ENCODE data around the gene ZNF836.

Gene ZNF836

DNA sequence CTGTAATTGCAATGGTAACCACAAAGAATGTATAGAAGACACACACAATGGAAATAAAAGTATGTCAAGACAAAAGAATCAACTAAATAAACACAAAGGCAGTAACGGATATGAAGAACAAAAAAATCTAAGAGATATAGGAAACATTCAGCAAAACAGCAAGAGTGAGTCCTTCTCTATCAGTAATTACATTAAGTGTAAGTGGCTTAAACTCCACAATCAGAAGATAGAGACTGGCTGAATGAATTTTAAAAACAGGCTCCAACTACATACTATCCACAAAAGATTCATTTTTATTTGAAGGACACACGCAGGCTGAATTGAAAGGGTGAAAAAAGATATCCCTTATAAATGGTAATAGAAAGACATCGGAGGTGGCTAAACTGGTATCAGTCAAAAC lies 51.1 kb downstream of the ZNF836 start:
- TF ChIP-seq, protein P1, sequence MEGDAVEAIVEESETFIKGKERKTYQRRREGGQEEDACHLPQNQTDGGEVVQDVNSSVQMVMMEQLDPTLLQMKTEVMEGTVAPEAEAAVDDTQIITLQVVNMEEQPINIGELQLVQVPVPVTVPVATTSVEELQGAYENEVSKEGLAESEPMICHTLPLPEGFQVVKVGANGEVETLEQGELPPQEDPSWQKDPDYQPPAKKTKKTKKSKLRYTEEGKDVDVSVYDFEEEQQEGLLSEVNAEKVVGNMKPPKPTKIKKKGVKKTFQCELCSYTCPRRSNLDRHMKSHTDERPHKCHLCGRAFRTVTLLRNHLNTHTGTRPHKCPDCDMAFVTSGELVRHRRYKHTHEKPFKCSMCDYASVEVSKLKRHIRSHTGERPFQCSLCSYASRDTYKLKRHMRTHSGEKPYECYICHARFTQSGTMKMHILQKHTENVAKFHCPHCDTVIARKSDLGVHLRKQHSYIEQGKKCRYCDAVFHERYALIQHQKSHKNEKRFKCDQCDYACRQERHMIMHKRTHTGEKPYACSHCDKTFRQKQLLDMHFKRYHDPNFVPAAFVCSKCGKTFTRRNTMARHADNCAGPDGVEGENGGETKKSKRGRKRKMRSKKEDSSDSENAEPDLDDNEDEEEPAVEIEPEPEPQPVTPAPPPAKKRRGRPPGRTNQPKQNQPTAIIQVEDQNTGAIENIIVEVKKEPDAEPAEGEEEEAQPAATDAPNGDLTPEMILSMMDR (IDR thresholded peaks at IDR 0.05; ENCODE audit: poor library complexity, severe bottlenecking), result no peak
- peaks cover 92% of the 10 kb centered on the region for H3K36me3 ChIP-seq (ENCODE audit: low read depth)
- peaks cover 64% of the 10 kb centered on the region for H3K9me3 ChIP-seq (ENCODE audit: severe bottlenecking)
- ATAC-seq (ENCODE audit: low read depth) (no peak), DNase-seq (ENCODE audit: low spot score) (no peak)
- H3K4me3 ChIP-seq (ENCODE audit: severe bottlenecking), result no peak overlapping the region
- no peaks in the 10 kb centered on the region for H3K27me3 ChIP-seq (ENCODE audit: insufficient read depth, poor library complexity, severe bottlenecking)
- no peak overlapping the region for H3K27ac ChIP-seq (ENCODE audit: poor library complexity, severe bottlenecking)
- H3K4me1 ChIP-seq (ENCODE audit: insufficient read depth, poor library complexity, severe bottlenecking), result no peaks in the 10 kb centered on the region

DNA sequence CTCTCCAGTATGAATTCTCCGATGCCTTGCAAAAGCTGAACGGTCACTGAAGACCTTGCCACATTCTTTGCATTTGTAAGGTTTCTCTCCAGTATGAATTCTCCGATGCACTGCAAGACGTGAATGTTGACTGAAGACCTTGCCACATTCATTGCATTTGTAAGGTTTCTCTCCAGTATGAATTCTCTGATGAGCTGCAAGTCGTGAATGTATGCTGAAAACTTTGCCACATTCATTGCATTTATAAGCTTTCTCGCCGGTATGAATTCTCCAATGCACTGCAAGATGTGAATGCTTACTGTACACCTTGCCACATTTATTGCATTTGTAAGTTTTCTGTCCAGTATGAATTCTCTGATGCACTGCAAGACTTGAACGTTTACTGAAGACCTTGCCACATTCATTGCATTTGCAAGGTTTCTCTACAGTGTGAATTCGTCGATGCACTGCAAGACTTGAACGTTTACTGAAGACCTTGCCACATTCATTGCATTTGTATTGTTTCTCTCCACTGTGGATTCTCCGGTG lies 55.8 kb downstream of the ZNF836 start:
- Histone ChIP-seq H3K27me3 (ENCODE audit: insufficient read depth, poor library complexity, severe bottlenecking) (no peaks in the 10 kb centered on the region), H3K4me3 (ENCODE audit: severe bottlenecking) (no peak overlapping the region), H3K36me3 (ENCODE audit: low read depth) (peaks cover 49% of the 10 kb centered on the region), H3K4me1 (ENCODE audit: insufficient read depth, poor library complexity, severe bottlenecking) (no peaks in the 10 kb centered on the region), H3K9me3 (ENCODE audit: severe bottlenecking) (peaks cover 63% of the 10 kb centered on the region), H3K27ac (ENCODE audit: poor library complexity, severe bottlenecking) (no peak overlapping the region)
- TF ChIP-seq, protein P1 (IDR thresholded peaks at IDR 0.05; ENCODE audit: poor library complexity, severe bottlenecking), result no peak
- DNase-seq (ENCODE audit: low spot score) (no peak), ATAC-seq (ENCODE audit: low read depth) (no peak)

DNA sequence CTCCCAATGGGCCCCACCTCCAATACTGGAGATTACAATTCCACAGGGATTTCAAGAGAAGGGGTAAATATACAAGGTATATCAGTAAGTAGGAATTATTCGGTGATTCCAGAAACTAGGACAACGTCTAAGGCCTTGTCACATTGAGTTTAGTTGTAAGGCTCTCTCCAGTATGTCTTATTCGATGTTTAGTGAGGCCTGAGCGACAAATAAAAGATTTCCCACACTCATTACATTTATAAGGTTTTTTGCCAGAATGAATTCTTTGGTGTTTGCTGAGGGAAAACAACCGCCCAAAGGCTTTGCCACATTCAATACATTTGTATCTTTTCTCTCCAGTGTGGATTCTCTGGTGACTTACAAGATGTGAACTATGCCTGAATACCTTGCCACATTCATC lies 56.7 kb downstream of the ZNF836 start:
- TF ChIP-seq, protein P1 (IDR thresholded peaks at IDR 0.05; ENCODE audit: poor library complexity, severe bottlenecking), result no peak
- Histone ChIP-seq H3K36me3 (ENCODE audit: low read depth) (peaks cover 40% of the 10 kb centered on the region), H3K27ac (ENCODE audit: poor library complexity, severe bottlenecking) (no peak overlapping the region), H3K4me3 (ENCODE audit: severe bottlenecking) (no peak overlapping the region), H3K4me1 (ENCODE audit: insufficient read depth, poor library complexity, severe bottlenecking) (no peaks in the 10 kb centered on the region), H3K27me3 (ENCODE audit: insufficient read depth, poor library complexity, severe bottlenecking) (no peaks in the 10 kb centered on the region), H3K9me3 (ENCODE audit: severe bottlenecking) (peaks cover 58% of the 10 kb centered on the region)
- ATAC-seq (ENCODE audit: low read depth), result no peak
- no peak for DNase-seq (ENCODE audit: low spot score)

DNA sequence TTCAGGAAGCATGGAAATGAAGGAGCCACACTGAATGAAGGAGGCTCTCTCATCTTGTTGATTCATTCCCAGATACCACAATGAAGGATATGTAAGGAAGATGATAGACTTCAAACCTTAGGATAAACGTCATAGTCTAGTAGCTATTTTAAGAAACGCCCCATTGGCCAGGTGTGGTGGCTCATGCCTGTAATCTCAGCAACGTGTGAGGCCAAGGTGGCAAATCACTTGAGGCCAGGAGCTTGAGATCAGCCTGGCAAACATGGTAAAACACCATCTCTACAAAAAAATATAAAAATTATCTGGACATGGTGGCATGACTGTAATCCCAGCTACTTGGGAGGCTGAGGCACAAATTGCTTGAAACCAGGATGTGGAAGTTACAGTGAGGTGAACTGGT lies 58.8 kb downstream of the ZNF836 start:
- TF ChIP-seq, protein P1 (IDR thresholded peaks at IDR 0.05; ENCODE audit: poor library complexity, severe bottlenecking), result no peak
- H3K27me3 ChIP-seq (ENCODE audit: insufficient read depth, poor library complexity, severe bottlenecking), result no peaks in the 10 kb centered on the region
- ATAC-seq (ENCODE audit: low read depth) (no peak), DNase-seq (ENCODE audit: low spot score) (no peak)
- H3K27ac ChIP-seq (ENCODE audit: poor library complexity, severe bottlenecking), result no peak overlapping the region
- peaks cover 43% of the 10 kb centered on the region for H3K9me3 ChIP-seq (ENCODE audit: severe bottlenecking)
- H3K36me3 ChIP-seq (ENCODE audit: low read depth), result peaks cover 25% of the 10 kb centered on the region
- H3K4me1 ChIP-seq (ENCODE audit: insufficient read depth, poor library complexity, severe bottlenecking), result no peaks in the 10 kb centered on the region
- H3K4me3 ChIP-seq (ENCODE audit: severe bottlenecking), result no peak overlapping the region

DNA sequence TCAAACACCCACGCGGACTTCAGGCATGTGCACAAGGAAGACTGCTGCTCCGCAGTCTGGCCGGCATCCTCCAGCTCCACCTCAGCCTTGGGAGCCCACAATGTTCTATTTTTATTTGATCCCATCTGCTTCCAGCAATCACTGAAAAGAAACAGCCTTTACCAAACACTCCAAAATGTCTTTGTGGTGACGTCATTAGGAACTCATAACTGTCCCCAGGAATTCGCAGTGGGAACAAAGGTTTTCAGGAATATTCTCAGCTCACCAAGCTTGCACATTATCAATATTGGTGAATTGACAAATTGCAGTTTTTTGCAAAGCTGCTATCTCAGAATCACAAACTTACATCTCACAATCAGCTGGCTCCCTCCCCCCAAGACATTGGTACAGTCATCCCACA lies 60.6 kb downstream of the ZNF836 start:
- peaks cover 27% of the 10 kb centered on the region for H3K9me3 ChIP-seq (ENCODE audit: severe bottlenecking)
- H3K4me1 ChIP-seq (ENCODE audit: insufficient read depth, poor library complexity, severe bottlenecking), result no peaks in the 10 kb centered on the region
- TF ChIP-seq, protein P1 (IDR thresholded peaks at IDR 0.05; ENCODE audit: poor library complexity, severe bottlenecking), result no peak
- peaks cover 7% of the 10 kb centered on the region for H3K36me3 ChIP-seq (ENCODE audit: low read depth)
- ATAC-seq (ENCODE audit: low read depth), result no peak
- DNase-seq (ENCODE audit: low spot score), result no peak
- H3K27me3 ChIP-seq (ENCODE audit: insufficient read depth, poor library complexity, severe bottlenecking), result no peaks in the 10 kb centered on the region
- no peak overlapping the region for H3K4me3 ChIP-seq (ENCODE audit: severe bottlenecking)
- H3K27ac ChIP-seq (ENCODE audit: poor library complexity, severe bottlenecking), result no peak overlapping the region
